Activated naive CD4-positive, alpha-beta T cell treated with anti-CD3 and anti-CD28 coated beads, Interleukin-2, amount 10 ng/mL, durations not matched to agents 7 days and 5 days (primary cell): Measurements from ENCODE around the gene MAPRE3.

Experiments used
- CTCF ChIA-PET: fragments of 350-600 bp; sonication (Branson Sonifier 250); formaldehyde crosslinking; loops from one replicate; lab custom pipeline; 2021; ENCODE audit warnings: antibody characterized with exemption; lab: Charles Lee
- DNase-seq: peaks from one replicate; pipeline ENCODE4 v3.0.0-alpha.2; 2020
- H3K27ac Mint-ChIP-seq: one replicate; pipeline ENCODE4 v1.8.0; 2021; ENCODE audit warnings: mild to moderate bottlenecking, moderate library complexity, mixed read lengths
- H3K27me3 Mint-ChIP-seq: one replicate; pipeline ENCODE4 v1.8.0; 2021; ENCODE audit warnings: mild to moderate bottlenecking, mixed read lengths
- H3K36me3 Mint-ChIP-seq: one replicate; pipeline ENCODE4 v1.8.0; 2021; ENCODE audit warnings: mixed read lengths
- H3K4me1 Mint-ChIP-seq: one replicate; pipeline ENCODE4 v1.8.0; 2021; ENCODE audit warnings: mixed read lengths
- H3K4me3 Mint-ChIP-seq: one replicate; pipeline ENCODE4 v1.8.0; 2021; ENCODE audit warnings: mild to moderate bottlenecking, moderate library complexity, mixed read lengths
- H3K9me3 Mint-ChIP-seq: one replicate; pipeline ENCODE4 v1.8.0; 2021; ENCODE audit warnings: mixed read lengths

MAPRE3 gene

GRCh38 chr2:27019931-27020855 lies 49.8 kb downstream of the MAPRE3 start:
- H3K9me3 Mint-ChIP-seq: no peaks in the 10 kb centered on the region
- H3K4me3 Mint-ChIP-seq: no peak overlapping the region
- H3K27ac Mint-ChIP-seq: no peak overlapping the region
- CTCF ChIA-PET: interaction anchor here (0.6 to 8.5 kb wide), 2 partner anchors 9 to 56 kb away, joined by 3 to 176 read pairs; partner anchors contain the start of gene MAPRE3
- DNase-seq: no peak
- peaks cover 9% of the 10 kb centered on the region for H3K4me1 Mint-ChIP-seq
- H3K27me3 Mint-ChIP-seq: peaks cover 4% of the 10 kb centered on the region
- peaks cover 3% of the 10 kb centered on the region for H3K36me3 Mint-ChIP-seq

- H3K4me1 Mint-ChIP-seq: no peaks in the 10 kb centered on the region
- H3K4me3 Mint-ChIP-seq: no peak overlapping the region
- peaks cover 4% of the 10 kb centered on the region for H3K27me3 Mint-ChIP-seq
- peaks cover 3% of the 10 kb centered on the region for H3K36me3 Mint-ChIP-seq
- H3K27ac Mint-ChIP-seq: no peak overlapping the region
- no peak for DNase-seq
- no peaks in the 10 kb centered on the region for H3K9me3 Mint-ChIP-seq
- CTCF ChIA-PET: no interaction called here
Measured at GRCh38 chr2:27021253-27022049, 51.0 kb downstream of the MAPRE3 start.

- Mint-ChIP-seq H3K36me3 (peaks cover 4% of the 10 kb centered on the region), H3K9me3 (no peaks in the 10 kb centered on the region), H3K27ac (no peak overlapping the region), H3K4me3 (no peak overlapping the region), H3K4me1 (no peaks in the 10 kb centered on the region), H3K27me3 (no peaks in the 10 kb centered on the region)
- no peak for DNase-seq
- CTCF ChIA-PET: no interaction called here
Measured at GRCh38 chr2:27023740-27024139, 53.3 kb downstream of the MAPRE3 start.

GRCh38 chr2:27024188-27024587 lies 53.8 kb downstream of the MAPRE3 start:
- DNase-seq: no peak
- CTCF ChIA-PET: no interaction called here
- H3K36me3 Mint-ChIP-seq: peaks cover 6% of the 10 kb centered on the region
- no peak overlapping the region for H3K27ac Mint-ChIP-seq
- no peaks in the 10 kb centered on the region for H3K9me3 Mint-ChIP-seq
- H3K4me3 Mint-ChIP-seq: no peak overlapping the region
- H3K4me1 Mint-ChIP-seq: peaks cover 2% of the 10 kb centered on the region
- H3K27me3 Mint-ChIP-seq: no peaks in the 10 kb centered on the region

GRCh38 chr2:27024812-27025211 lies 54.4 kb downstream of the MAPRE3 start:
- Mint-ChIP-seq H3K27me3 (no peaks in the 10 kb centered on the region), H3K36me3 (peaks cover 12% of the 10 kb centered on the region), H3K4me1 (peaks cover 8% of the 10 kb centered on the region), H3K4me3 (no peak overlapping the region), H3K27ac (no peak overlapping the region), H3K9me3 (no peaks in the 10 kb centered on the region)
- CTCF ChIA-PET: no interaction called here
- no peak for DNase-seq

GRCh38 chr2:27025281-27025800 lies 54.9 kb downstream of the MAPRE3 start:
- CTCF ChIA-PET: interaction anchor here (1.2 kb wide), 1 partner anchor 9 kb away, joined by 3 read pairs; no protein-coding TSS in a partner anchor
- Mint-ChIP-seq H3K9me3 (no peaks in the 10 kb centered on the region), H3K4me1 (peaks cover 14% of the 10 kb centered on the region), H3K4me3 (no peak overlapping the region), H3K36me3 (peaks cover 16% of the 10 kb centered on the region), H3K27ac (no peak overlapping the region), H3K27me3 (no peaks in the 10 kb centered on the region)
- DNase-seq: no peak

GRCh38 chr2:27025861-27026851 lies 55.7 kb downstream of the MAPRE3 start:
- Mint-ChIP-seq H3K9me3 (no peaks in the 10 kb centered on the region), H3K4me1 (peaks cover 19% of the 10 kb centered on the region), H3K27ac (no peak overlapping the region), H3K36me3 (peaks cover 17% of the 10 kb centered on the region), H3K27me3 (no peaks in the 10 kb centered on the region), H3K4me3 (no peak overlapping the region)
- no peak for DNase-seq
- CTCF ChIA-PET: interaction anchor here (1.2 kb wide), 1 partner anchor 9 kb away, joined by 3 read pairs; no protein-coding TSS in a partner anchor

GRCh38 chr2:27027211-27027651 lies 56.8 kb downstream of the MAPRE3 start:
- peaks cover 29% of the 10 kb centered on the region for H3K4me1 Mint-ChIP-seq
- no peaks in the 10 kb centered on the region for H3K27me3 Mint-ChIP-seq
- H3K27ac Mint-ChIP-seq: no peak overlapping the region
- H3K36me3 Mint-ChIP-seq: peaks cover 21% of the 10 kb centered on the region
- no peak overlapping the region for H3K4me3 Mint-ChIP-seq
- H3K9me3 Mint-ChIP-seq: no peaks in the 10 kb centered on the region
- CTCF ChIA-PET: interaction anchor here (0.8 kb wide), 1 partner anchor 10 kb away, joined by 3 read pairs; no protein-coding TSS in a partner anchor
- DNase-seq: no peak

GRCh38 chr2:27029051-27029450 lies 58.6 kb downstream of the MAPRE3 start:
- CTCF ChIA-PET: interaction anchor here (0.8 to 1.3 kb wide), 2 partner anchors 10 to 12 kb away, joined by 3 to 5 read pairs; no protein-coding TSS in a partner anchor
- H3K4me3 Mint-ChIP-seq: no peak overlapping the region

GRCh38 chr2:27032495-27033252 lies 62.2 kb downstream of the MAPRE3 start, which contains the start of gene TMEM214:
Gene TMEM214 (plus strand): TSS chr2:27032965. CDS start chr2:27033016, 51 bp downstream.
- CTCF ChIA-PET: interaction anchor here (1.1 to 4.1 kb wide), 4 partner anchors 13 to 55 kb away, joined by 3 to 18 read pairs (median 10); partner anchors contain the start of gene AGBL5
- peaks cover 56% of the 10 kb centered on the region for H3K4me1 Mint-ChIP-seq

More at GRCh38 chr2:27029051-27029450, 58.6 kb downstream of the MAPRE3 start:
- H3K36me3 Mint-ChIP-seq: peaks cover 26% of the 10 kb centered on the region
- no peak for DNase-seq
- peak overlapping the region; percentile 61 for H3K27ac Mint-ChIP-seq
- H3K4me1 Mint-ChIP-seq: peaks cover 42% of the 10 kb centered on the region
- H3K9me3 Mint-ChIP-seq: no peaks in the 10 kb centered on the region
- H3K27me3 Mint-ChIP-seq: no peaks in the 10 kb centered on the region

GRCh38 chr2:27033253-27033852 lies 62.9 kb downstream of the MAPRE3 start:
- peaks cover 56% of the 10 kb centered on the region for H3K36me3 Mint-ChIP-seq
- H3K4me3 Mint-ChIP-seq: peak overlapping the region; percentile 97
- no peaks in the 10 kb centered on the region for H3K27me3 Mint-ChIP-seq
- CTCF ChIA-PET: interaction anchor here (1.1 to 4.1 kb wide), 5 partner anchors 12 to 54 kb away, joined by 3 to 18 read pairs (median 4); partner anchors contain the start of gene AGBL5
- H3K27ac Mint-ChIP-seq: peak overlapping the region; percentile 92
- DNase-seq: no peak
- no peaks in the 10 kb centered on the region for H3K9me3 Mint-ChIP-seq
- H3K4me1 Mint-ChIP-seq: peaks cover 56% of the 10 kb centered on the region

More at GRCh38 chr2:27032495-27033252, 62.2 kb downstream of the MAPRE3 start, which contains the start of gene TMEM214:
- H3K27me3 Mint-ChIP-seq: no peaks in the 10 kb centered on the region
- H3K27ac Mint-ChIP-seq: peak within 1 kb of the TSS; percentile 92
- peak within 1 kb of the TSS; percentile 97 for H3K4me3 Mint-ChIP-seq
- DNase-seq: peak; percentile 89
- H3K36me3 Mint-ChIP-seq: peaks cover 50% of the 10 kb centered on the region
- H3K9me3 Mint-ChIP-seq: no peaks in the 10 kb centered on the region

GRCh38 chr2:27038012-27038411 lies 67.6 kb downstream of the MAPRE3 start:
- Mint-ChIP-seq H3K27ac (no peak overlapping the region), H3K4me1 (peaks cover 25% of the 10 kb centered on the region), H3K9me3 (no peaks in the 10 kb centered on the region), H3K36me3 (peaks cover 68% of the 10 kb centered on the region), H3K4me3 (no peak overlapping the region), H3K27me3 (no peaks in the 10 kb centered on the region)
- CTCF ChIA-PET: interaction anchor here (1.0 to 1.7 kb wide), 2 partner anchors 11 to 12 kb away, joined by 3 to 4 read pairs; no protein-coding TSS in a partner anchor
- DNase-seq: no peak
